NCI-H226 (cell line): ENCODE results near the gene EIF4B.
A peak's percentile ranks its signal among the peaks of the same experiment; 100 is the strongest.

Experiments used
- DNase-seq: peaks from one replicate; pipeline ENCODE4 v3.0.0-alpha.2; 2015

EIF4B gene

DNA sequence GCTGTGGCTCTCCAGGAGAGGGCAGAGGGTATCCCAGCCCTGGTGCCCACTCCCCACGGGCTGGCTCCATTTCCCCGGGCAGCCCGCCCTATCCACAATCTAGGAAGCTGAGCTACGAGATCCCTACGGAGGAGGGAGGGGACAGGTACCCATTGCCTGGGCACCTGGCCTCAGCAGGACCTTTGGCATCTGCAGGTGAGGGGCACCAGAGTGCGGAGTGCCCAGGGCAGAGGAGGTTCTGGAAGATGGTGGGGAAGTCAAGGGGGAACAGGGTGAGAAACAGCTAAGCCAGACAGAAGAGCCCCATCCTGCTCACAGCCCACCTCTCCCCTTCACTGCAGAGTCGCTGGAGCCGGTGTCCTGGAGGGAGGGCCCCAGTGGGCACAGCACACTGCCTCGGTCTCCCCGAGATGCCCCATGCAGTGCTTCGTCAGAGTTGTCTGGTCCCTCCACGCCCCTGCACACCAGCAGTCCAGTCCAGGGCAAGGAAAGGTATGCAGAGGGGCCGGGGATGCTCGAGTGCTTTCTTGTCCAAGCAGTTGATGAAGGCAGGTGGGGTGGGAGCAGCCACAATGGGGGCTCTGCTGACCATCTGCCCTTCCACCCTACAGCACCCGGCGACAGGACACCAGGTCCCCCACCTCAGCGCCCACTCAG lies 53.9 kb downstream of the EIF4B start:
- no peak for DNase-seq

DNA sequence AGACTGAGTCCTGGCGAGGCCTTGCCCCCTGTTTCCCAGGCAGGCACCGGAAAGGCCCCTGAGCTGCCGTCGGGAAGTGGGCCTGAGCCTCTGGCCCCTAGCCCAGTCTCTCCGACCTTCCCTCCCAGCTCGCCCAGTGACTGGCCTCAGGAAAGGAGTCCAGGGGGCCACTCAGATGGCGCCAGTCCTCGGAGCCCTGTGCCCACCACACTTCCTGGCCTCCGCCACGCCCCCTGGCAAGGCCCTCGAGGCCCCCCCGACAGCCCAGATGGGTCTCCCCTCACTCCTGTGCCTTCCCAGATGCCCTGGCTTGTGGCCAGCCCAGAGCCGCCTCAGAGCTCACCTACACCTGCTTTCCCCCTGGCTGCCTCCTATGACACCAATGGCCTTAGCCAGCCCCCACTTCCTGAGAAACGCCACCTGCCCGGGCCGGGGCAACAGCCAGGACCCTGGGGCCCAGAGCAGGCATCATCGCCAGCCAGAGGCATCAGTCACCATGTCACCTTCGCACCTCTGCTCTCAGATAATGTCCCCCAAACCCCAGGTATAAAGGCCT lies 54.5 kb downstream of the EIF4B start:
- DNase-seq, result no peak

DNA sequence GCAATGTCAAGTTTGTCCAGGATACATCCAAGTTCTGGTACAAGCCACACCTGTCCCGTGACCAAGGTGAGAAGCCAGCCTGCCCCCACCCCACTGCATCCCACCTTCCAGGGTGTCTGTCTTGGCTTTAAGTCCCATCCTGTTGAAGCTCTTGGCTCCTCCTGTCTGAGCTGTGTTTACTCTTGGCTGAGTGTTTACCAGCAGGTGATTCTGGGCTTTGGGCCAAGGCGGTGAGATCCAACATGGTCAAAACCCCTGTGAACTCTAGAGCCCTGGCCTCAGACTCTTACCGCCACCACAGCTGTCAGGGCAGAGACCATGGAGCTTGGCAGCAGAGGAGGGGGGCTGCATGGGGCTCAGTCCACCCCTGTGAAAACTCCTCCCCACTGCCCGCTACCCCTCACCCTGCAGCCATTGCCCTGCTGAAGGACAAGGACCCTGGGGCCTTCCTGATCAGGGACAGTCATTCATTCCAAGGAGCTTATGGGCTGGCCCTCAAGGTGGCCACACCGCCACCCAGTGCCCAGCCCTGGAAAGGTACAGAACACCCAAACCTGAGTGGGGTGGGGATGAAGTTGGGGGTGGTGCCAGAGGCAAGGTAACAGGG lies 55.3 kb downstream of the EIF4B start:
- peak; percentile 40 for DNase-seq

DNA sequence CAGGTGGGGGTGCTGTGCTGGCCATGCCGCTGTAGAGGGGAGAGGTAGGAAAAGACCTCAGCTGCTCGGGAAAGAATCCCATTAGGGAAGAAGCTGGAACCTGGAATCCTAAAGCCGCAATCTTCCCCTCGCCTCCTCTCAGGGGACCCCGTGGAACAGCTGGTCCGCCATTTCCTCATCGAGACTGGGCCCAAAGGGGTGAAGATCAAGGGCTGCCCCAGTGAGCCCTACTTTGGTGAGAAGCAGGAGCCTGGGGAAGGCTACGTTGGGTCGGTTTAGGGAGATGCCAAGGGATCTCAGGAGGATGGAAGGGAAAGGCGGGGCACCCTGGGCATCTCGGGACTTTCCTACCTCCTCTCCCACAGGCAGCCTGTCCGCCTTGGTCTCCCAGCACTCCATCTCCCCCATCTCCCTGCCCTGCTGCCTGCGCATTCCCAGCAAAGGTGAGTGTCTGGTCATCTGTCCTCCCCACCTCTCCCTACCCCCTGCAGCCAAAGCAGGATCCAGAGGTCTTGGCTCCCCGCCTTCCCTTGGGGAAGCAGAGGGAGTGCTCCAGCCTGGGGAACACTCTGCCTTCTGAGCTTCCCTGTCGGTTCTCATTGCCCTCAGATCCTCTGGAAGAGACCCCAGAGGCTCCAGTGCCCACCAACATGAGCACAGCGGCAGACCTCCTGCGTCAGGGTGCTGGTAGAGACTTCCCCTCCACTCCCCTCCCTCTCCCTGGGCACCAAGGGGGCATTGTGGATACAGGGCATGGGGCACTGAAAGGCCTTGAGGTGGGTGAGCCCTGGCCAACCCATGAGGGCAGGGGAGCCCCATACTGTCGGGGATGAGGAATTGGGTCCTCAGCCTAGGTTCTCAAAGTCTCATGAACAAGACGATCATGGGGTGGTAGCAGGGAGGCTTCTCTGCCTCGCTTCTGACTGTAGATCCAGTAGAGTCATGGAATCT lies 56.0 kb downstream of the EIF4B start:
- peak; percentile 80 for DNase-seq

DNA sequence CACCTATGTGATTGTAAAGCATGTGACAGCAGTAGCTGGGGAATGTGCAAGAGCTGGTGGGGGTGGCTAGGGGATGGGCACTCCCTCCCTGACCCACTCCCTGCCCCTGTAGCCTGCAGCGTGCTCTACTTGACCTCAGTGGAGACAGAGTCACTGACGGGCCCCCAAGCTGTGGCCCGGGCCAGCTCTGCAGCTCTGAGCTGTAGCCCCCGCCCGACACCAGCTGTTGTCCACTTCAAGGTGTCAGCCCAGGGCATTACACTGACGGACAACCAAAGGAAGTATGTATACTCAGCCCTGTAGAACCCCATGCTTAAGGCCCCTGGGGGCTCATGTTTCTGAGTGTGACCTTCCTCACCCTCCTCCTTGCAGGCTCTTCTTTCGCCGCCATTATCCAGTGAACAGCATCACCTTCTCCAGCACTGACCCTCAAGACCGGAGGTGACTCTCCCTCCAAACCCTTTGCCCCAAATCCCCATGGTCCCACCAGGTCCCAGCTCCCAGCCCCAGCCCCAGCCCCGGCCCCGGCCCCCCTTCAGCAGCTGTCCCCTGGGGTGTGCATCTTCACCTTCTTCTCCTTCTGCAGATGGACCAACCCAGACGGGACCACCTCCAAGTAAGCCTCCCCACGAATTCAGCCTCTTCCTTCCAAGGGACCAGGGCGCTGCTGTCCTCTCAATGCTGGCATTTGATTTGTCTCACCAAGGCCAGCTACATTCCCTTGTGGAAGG lies 56.9 kb downstream of the EIF4B start:
- DNase-seq, result no peak

DNA sequence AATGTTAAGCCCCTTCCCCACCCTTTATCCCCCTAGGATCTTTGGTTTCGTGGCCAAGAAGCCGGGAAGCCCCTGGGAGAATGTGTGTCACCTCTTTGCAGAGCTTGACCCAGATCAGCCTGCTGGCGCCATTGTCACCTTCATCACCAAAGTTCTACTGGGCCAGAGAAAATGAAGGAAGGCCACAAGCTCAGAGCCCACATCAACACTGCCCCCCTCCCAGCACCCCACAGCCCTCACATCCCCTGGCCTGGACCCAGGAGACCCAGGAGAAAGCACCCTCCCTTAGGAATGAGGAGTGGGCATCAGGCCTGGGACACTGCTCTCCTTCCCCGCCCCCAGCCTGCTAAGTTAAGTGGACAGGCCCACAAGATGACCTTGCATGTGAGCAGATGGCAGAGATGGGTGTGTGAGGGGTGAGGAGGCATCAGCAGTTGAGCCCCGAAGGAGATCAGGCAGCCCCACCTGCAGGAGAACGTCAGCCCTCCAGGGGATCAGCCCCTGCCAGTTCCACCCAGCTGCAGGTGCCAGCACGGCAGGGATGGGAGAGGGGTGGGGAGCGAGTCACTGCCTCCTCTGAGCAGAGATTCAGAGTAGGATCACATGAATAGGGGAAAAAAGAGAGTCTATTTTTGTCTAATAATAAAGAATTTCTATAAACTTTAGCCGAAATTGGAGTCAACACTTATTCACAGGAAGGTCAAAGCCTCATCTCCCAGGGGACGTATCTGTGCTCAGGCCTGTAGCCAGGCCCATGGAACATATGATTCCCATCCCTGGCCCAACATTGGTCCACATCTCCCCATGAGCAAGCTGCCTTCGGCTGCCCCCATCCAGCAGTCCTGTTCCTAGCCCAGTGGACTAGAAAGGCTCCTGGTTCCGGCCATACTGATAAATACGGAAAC lies 57.7 kb downstream of the EIF4B start:
- DNase-seq, result peak; percentile 56

DNA sequence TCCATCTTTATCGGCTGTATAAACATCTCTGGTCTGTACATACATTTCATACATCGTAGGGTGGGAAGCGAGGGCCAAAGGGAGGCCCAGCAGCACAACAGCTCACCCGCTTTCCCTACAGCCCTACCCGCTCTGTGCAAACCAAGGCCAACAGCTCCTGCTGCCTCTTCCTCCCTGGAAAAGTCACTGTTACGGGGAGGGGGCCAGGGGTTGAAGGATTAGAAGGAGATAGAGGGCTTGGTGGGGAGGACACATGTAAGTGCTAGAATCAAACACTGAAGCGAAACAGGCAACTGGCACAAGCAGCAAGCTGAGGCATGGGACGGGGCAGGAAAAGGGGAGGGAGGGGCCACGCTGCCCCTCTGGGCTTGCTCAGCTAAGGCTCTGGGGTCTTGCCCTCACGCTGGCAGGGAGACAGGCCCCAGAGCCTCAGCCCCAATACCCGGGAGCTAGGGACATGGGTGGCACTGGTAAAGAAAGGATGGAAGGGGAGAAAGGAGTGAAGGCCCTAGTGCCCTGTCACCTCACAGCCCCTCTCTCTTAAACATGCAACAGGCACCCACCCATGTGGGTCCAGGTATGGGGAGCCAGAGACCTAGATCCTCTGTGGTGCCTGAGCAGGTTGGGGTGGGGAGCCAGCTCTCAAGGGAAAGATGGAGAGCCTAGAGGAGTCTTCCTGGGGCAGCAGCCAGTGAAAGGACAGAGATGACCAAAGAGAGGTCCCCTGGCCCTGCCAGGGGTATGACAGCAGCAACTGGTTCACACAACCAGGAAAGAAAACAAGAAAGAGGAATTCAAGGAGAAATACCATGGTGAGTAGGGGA lies 58.6 kb downstream of the EIF4B start:
- DNase-seq, result no peak

DNA sequence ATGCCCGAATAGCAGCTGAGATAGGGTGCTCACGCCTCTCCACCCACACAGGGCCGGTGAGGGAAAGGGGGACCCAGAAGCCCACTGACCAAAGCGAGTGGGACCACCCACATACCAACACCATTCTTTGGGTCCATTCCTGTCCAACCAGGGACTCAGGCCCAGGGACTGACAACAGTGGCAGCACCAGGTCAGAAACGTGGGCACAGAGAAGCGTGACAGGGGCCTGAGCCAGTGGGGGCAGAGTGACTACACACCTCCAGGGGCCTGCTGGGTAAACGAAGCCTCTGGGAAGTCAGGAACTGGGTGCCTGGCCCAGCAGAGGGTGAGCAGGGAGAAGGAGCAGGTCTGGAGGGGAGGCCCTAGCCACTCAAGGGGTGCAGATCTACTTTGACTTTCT lies 59.2 kb downstream of the EIF4B start:
- no peak for DNase-seq

DNA sequence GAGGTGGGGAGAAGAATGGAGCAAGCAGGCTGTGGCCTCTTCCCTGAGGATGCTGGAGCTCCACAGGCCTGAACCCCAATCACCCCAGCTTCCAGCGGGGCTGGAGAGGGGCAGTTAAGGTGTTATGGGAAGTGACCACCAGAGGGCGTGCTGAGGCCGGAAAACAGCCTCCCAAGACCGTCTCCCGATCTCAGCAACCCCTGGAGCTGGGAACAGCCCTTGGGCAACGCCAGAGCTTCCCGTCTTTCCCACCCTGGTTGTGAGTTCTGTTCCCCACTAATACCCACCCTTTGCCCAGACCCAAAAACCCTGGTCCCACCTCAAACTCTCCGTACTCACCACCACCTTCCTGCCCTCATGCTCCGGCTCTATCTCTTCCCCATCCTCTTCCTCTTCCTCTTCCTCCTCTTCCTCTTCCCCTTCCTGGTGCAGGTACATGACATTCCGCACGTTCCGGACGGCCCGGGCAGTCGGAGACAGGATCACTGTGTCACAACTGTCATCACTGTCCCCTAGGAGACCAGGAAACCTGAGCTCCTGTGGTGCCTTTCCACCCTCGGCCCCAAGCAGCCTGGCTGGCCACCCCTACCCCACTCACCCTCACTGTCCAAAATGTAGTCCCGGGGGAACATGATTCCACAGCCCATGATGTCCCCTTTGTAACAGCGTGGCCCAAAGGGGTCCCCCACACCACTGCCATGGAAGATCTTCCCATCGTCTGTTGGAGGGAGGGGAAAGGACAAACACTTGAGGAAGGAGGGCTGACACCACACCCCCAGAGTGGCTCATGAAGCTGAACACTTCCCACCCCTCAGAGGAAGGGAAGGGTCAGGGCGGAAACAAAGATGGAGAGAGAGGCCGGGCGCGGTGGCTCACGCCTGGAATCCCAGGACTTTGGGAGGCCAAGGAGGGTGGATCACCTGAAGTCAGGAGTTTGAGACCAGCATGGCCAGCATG lies 60.0 kb downstream of the EIF4B start:
- peak; percentile 71 for DNase-seq

DNA sequence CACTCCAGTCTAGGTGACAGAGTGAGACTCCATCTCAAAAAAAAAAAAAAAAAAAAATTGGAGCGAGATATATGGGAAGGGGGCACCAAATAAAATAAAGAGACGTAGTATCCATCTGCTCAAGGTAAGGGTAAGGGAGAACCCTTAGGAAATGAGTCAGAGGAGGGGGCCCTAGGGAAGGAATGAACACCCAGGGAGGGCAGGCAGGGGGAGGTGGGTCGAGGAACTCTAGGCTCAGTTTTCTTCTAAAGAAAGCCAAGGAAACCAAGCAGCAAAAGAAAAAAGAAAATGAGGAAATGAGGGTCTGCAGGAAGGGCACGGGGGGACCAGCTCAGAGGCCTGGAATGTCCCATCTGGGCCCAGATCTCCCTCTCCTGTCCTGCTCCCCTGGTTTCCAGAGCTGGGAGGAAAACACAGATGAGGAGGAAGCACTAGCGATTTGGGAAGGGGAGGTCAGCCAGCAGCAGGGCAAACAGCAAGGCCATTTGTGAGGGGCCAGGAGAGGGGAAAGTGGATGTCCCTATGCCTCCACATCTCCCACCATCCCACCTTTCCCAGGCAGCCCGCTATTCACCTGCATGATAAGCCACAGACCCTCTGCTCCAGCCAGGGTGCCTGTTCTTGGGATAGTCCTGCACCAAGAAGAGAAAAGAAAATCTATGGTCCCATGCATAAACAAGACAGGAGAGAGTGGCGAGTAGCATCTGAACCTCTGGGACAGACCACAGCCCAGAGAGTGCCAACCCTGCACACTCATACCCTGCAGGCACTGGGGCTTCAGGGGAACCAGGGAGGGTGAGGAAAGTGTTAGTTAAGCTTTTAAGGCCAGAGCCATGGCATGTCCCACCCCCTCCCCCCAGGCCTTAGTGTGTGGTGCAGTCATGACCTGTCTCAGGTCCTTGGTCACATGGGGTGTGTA lies 61.1 kb downstream of the EIF4B start:
- DNase-seq, result no peak

DNA sequence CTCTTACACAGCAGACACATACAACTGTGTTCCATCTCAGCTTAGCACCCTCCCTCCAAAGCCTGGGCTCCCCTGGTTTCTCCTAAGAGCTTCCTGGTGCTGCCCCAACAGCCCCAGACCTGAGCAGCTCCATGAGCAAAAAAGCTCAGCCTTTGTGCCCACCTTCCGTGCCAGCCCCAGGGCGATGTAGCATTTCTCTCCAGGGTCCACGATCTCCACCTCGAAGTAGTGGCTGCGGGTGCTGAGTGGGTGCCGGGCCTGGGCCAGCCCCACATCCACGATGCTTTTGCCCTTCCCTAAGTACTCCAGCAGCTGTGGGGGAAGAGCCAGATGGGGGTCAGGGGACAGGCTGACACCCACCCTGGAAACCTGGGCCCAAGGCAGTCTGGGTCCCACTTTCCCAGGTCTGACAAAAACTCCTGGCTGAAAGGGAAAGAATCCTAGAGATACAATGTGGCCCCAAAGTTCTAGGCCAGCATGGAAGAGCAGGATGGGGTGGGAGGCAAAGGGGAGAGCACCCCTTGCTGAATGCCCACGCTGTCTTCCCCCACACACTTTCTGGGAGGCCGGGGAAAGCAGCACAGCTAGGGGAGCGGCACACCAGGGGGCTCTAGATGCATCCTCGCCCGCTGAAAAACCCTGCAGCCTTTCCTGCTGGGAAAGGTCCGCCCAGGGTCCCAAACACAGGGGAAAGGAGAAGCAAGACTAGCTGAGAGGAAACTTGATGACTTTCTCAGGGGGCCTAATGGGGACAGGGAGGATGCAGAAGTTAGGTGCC lies 61.9 kb downstream of the EIF4B start:
- DNase-seq, result no peak

DNA sequence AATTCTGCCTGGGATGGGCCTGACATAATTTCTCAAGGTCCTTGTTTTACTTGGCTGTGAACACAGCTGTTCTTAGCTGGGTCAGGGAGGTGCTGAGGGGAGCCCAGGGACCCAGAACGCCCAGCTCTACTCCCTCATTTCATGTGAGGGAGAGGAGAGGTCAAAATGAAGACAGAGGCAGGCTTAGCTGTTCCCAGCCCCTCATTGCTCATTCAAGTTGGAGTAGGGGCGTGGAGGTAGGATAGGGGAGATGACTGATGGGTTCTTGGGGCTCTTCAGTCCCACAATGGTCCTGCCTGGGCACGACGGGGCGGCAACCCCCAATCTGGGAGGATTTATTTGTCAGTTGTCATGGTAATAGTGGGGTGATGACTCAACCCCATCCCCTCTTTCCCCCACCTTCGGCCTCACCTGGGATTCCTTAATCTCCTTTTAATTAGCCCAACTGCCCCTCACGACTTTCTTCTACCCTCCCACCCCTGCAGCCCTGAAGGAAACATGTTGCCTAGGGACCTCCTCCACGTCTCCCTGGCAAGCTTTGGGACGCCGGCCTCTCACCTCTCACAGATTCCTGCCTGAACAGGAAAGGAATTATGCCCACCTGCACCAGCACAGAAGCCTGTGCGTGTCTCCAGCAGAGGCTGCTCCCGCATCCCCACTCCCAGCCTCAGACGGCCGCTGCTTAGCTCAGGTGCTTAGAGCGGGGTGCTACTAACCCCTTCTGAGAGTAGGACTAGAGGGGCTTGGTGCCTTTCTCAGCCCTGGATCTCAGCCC lies 62.7 kb downstream of the EIF4B start:
- DNase-seq, result no peak

DNA sequence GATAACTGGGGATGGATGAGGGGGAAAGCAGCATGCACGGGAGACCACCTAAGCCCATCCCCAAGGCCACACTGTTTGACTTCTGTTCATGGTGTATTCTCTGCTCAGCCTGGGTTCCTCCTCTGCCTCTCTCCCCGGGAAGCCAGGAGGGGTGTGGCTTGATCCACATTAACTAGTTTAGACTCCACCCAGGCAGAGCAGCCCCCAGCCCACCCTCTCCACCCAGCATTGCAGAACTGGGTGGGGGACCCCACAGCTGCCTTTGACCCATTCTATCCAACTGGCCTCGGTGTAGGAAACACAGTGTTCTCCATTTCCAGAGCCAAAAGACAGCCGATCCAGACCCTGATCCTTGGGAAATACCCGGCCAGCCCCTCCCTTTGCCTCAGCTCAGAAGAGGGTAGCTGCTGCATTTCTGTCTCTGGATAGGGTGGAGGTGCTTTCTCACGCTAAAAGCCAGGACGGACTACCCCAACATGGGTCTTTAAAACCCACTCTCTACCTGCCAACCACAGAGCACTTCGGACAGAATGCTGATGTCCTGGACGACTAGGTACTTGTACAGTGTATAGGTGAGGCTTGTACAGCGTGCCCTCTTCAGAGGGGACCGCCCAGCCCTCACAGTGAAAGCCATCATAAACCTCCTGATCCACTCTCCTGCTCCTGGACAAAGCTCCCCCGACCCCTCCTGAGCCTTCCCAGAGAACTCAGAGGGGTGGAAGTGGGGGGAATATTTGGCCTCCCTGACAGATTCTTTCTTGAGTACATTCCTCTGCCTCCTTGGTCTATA lies 63.6 kb downstream of the EIF4B start:
- no peak for DNase-seq

DNA sequence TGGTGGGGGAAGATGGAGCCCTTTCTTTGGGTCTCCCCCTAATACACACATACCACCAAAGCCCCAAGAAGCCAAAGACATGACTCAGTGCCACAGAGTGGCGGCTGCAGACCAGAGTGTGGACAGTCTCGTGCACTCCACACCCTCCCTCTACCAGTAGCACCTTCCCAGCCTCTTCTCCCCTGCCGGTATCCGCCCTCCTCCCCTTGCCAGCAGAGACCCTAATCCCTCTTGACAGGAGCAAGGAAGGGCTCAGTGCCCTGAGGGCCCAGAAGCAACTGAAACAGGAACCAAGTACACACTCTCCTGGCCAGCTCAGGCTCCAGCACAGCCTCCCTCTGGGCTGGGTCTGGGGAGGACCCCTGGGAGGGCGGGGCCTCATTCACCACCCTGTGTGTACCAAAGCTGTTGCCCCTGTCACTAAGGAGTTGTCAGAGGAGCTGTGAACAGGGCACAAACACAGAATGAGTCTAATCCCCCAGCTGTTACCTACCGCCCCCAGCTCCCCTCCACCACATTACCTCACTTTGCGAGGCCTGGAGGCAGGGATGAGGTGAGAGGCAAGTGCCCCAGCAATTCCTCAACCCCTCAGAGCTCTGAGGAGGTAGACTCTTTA lies 64.7 kb downstream of the EIF4B start:
- DNase-seq, result no peak
